ENCODE data around the gene ZFP82. TPM values are rescaled to one million over a fixed set of nuclear protein-coding genes. Genes with fewer than 3 reads are reported as not detected.

Gene ZFP82
- total RNA-seq, 2 experiments from 2014 or later: 5.3 to 6.2 TPM

DNA sequence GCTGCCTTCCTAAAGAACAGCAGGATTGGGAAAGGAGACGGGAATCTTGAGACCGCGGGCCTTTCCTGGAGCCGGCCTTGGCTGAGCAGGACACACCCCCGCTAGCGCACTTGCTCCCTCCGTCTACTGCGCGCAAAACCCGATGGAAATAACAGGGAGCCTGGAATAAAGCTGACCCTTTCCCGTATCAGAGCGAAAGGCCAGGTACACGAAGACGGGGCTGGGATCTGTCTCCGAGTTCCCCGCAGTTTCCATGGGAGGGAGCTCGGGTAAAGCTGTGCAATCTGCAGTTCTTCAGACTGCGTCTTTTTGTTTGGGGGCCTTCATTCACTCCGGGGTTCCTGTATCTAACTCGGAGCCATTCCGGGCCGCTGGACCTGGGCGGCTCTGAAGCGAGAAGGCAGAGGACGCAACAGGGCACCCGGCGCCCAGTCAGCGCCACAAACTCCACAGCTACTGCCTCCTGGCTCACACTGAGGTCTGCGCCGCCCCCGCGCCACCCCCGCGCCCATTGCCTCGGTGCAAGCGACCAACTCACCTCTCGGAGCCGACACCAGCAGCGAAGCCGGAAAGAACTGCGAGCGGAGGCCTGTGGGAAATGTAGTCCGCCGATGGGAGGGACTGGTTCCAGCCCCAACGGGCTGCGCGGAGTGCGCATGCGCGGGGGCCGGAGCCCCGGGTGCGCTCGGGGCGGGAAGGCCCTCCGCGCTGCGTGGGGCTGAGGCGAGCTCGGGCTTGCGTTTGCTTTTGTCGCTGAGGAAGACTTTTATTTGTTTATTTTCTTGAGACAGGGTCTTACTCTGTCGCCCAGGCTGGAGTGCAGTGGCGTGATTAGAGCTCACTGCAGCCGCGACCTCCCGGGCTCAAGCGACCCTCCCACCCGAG is 39.6 kb downstream of the ZFP82 start, which contains the start of gene ZFP14:
ZFP14 (minus strand) TSS at position 577 of the 885 bp plus-strand sequence. CDS start 11,309 bp downstream, outside the sequence.
- ChIA-PET POLR2A (interaction anchor here (0.6 to 1.8 kb wide), 7 partner anchors 44 to 938 kb away, joined by 3 to 9 read pairs (median 4); partner anchors contain the start of genes ZNF260, ZNF382, ZNF529 and ZNF566), CTCF (interaction anchor here (0.9 to 1.2 kb wide), 3 partner anchors 110 to 471 kb away, joined by 3 to 5 read pairs (median 4); partner anchors contain the start of genes ZNF529 and ZNF566)

DNA sequence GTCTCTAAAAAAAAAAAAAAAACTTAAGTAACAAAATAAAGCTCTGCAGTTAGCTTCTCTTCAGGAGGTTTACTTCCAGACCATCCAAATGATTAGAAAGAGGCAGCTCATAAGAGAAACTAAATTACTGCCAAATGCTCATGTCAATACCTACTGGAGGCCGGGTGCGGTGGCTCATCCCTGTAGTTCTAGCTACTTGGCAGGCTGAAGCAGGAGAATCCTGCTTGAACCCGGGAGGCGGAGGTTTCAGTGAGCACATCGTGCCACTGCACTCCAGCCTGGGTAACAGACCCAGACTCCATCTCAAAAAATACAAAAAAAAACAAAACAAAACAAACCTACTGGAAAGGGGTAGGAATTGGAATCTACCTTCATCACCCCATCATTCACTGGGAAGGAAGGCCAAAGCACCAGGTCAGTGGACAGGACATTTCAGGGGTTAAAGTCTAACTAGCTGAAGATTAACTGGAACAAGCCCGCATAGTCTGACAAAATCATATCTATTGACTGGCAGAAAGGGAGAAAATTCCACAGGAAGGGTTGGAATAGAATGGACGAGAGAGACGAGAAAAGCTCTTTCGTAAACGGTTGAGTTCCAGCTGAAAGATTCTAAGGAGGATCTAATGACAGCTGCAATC is 40.8 kb downstream of the ZFP82 start:
- ChIA-PET POLR2A (interaction anchor here (0.6 to 1.8 kb wide), 3 partner anchors 45 to 193 kb away, joined by 3 to 9 read pairs (median 4); partner anchors contain the start of gene ZNF566), CTCF (interaction anchor here (0.6 to 0.7 kb wide), 2 partner anchors 53 to 1690 kb away, joined by 3 to 5 read pairs; no protein-coding TSS in a partner anchor)

DNA sequence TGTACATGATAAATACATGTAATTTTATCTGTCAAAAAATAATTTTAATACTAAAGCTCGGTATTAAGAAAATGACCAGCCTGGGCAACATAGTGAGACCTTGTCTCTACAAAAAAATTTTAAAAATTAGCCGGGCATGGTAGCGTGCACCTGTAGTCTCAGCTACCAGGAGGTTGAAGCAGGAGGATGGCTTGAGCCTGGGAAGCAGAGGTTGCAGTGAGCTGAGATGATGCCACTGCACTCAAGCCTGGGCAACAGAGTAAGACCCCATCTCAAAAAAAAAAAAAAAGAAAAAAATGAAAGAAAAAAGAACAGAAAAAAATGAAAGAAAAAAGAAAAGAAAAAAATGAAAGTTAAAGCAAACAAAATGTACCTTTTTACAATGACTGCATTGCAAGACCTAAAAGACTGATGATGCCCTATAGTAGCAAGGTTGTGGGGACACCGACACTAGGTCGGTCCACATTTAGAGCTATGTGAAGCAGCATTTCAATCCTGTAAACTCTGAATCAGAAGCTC is 44.7 kb downstream of the ZFP82 start:
- POLR2A ChIA-PET: no interaction called here
- CTCF ChIA-PET: no interaction called here

DNA sequence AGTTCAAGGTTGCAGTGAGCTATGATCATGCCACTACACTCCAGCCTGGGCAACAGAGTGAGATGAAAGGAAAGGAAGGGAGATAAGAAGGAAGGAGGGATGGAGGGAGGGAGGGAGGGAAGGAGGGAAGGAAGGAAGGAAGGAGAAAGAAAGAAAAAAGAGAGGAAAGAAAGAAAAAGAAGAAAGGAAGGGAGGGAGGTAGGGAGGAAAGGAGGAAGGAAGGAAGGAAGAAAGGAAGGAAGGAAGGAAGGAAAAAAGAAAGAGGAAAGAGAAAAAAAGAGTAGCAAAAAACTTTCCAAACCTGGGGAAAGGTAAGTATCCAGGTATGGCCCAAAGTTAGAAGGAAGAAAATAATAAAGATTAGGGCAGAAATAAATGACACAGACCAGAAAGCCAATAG is 46.6 kb downstream of the ZFP82 start:
- POLR2A ChIA-PET: no interaction called here
- CTCF ChIA-PET: no interaction called here

DNA sequence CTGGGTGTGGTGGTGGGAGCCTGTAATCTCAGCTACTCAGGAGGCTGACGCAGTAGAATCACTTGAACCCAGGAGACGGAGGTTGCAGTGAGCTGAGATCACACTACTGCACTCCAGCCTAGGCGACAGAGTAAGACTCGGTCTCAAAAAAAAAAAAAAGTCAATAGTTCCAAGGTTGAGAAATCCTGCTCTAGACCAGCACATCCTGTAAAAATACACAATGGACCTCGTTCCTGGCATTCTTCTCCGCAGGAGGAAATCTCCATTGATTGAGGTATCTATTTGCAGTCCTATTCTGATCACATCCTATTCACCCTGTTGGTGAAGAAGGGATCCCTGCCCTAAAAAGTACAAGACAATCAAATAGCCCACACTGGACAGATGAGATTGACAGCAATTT is 54.6 kb downstream of the ZFP82 start:
- CTCF ChIA-PET: no interaction called here
- POLR2A ChIA-PET: no interaction called here

Other genes with a start within 250 kb of the ZFP82 start
- gene ZNF565, start 204.0 kb downstream of the ZFP82 start, total RNA-seq: 1 to 10 TPM; 2.0 to 2.1 TPM
- gene ZNF146, start 203.5 kb downstream of the ZFP82 start, total RNA-seq: 100 to 1,000 TPM; 117 to 122 TPM
- 1 to 10 TPM; 2.2 TPM for gene ZFP14, start 39.4 kb downstream of the ZFP82 start, total RNA-seq
- gene ZNF566, start 70.9 kb upstream of the ZFP82 start, total RNA-seq: 1 to 10 TPM; 7.3 to 7.7 TPM
- 1 to 10 TPM; 5.4 to 5.8 TPM for gene ZNF260, start 109.6 kb upstream of the ZFP82 start, total RNA-seq
- gene ZNF529, start 154.6 kb upstream of the ZFP82 start, total RNA-seq: 10 to 100 TPM; 12.0 to 14.7 TPM
- 10 to 100 TPM; 10.3 to 10.9 TPM for gene ZNF382, start 186.7 kb upstream of the ZFP82 start, total RNA-seq
- 1 to 10 TPM; 5.3 to 5.4 TPM for gene ZNF461, start 248.2 kb upstream of the ZFP82 start, total RNA-seq